ENCODE data around the gene ANKRD29.

- TF ChIP-seq CTCF (conservative IDR thresholded peaks at IDR 0.05; ENCODE audit: low read length), result no peak
- no peak for TF ChIP-seq EZH2phosphoT487 (IDR thresholded peaks at IDR 0.05; ENCODE audit: borderline replicate concordance, low read depth, low read length)
Measured at GRCh38 chr18:23570912-23571504, 91.7 kb downstream of the ANKRD29 start.

All from OCI-LY7 (cell line).